HG03280 (cell line): ENCODE measurements around the gene PMFBP1.
A peak's percentile ranks its signal among the peaks of the same experiment; 100 is the strongest.
"Not testable (repeated sequence)": the region's sequence is repeated elsewhere in the genome, so short reads cannot be mapped to it uniquely, and the experiment has no call there.

Source experiments
- ATAC-seq: cut with Tn5 transposase; IDR thresholded peaks from one replicate; pipeline ENCODE4 v1.9.1; 2021; ENCODE audit warnings: mild to moderate bottlenecking, moderate library complexity; ENCODE audit not compliant: unreplicated experiment

PMFBP1 gene

GRCh38 chr16:72109300-72109699 is 62.7 kb downstream of the PMFBP1 start:
- no peak for ATAC-seq

GRCh38 chr16:72108353-72109102 is 63.4 kb downstream of the PMFBP1 start:
- no peak for ATAC-seq

DNA sequence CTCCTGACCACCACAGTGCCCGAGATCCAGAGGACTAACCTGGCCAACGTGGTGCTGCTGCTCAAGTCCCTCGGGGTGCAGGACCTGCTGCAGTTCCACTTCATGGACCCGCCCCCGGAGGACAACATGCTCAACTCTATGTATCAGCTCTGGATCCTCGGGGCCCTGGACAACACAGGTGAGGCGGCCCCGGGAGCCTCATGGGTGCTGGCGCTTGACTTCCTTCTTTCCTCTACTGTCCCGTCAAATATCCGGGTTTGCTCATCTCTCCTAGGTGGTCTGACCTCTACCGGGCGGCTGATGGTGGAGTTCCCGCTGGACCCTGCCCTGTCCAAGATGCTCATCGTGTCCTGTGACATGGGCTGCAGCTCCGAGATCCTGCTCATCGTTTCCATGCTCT is 64.6 kb downstream of the PMFBP1 start:
- no peak for ATAC-seq

- ATAC-seq = no peak
These were observed 66.0 kb downstream of the PMFBP1 start for GRCh38 chr16:72105978-72106377.

DNA sequence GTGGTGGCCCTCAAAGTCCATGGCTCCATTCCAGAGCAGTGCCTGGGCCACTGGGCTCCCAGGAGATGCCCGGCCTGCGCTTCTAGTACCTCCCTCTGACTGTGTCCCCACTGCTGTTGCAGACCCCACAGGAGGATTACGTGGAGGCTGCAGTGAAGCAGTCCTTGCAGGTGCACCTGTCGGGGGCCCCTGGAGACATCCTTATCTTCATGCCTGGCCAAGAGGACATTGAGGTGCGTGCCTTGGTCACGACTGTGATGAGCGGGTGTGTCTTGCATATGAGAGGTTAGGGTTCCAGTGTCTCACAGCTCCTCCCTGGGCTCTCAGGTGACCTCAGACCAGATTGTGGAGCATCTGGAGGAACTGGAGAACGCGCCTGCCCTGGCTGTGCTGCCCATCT is 67.0 kb downstream of the PMFBP1 start:
- ATAC-seq = no peak

DNA sequence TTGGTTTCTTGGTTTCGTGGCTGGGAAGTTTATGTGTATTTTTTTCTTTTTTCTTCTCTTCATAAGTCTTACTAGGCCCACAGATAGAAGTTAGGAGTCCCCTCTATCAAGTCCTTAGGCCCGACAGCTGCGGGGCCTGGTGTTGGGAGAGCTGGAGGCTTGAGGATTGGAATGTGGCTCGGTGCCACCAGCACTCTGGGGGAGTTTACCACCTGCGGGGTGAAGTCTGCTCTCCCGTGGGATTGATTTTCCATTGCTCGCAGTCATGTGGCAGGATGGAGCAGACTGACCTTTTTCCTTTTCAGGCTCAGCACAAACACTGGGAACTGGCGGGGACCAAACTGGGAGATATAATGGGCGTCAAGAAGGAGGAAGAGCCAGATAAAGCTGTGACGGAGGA is 70.8 kb downstream of the PMFBP1 start:
- no peak for ATAC-seq

DNA sequence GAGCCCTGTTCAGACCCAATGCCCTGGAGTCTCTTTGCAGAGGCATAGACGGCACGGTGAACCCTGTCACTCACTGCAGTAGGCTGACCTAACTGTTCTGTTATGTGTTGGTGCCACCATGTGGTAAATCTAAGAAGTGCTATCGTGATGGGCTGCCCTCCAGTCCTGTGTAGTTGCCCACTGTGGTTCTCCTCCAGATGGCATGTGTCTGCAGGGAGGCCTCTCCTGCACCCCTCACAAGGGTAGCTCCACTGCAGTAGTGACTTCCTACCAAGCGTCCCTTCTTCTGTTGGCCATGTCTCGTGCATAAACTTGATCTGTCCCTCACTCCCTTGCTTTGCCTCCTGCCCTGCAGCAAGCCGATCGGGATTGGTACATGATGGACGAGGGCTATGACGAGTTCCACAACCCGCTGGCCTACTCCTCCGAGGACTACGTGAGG is 72.6 kb downstream of the PMFBP1 start:
- no peak for ATAC-seq

GRCh38 chr16:72098936-72099335 is 73.0 kb downstream of the PMFBP1 start:
- no peak for ATAC-seq

GRCh38 chr16:72094266-72094610 is 77.7 kb downstream of the PMFBP1 start:
- ATAC-seq = no peak

DNA sequence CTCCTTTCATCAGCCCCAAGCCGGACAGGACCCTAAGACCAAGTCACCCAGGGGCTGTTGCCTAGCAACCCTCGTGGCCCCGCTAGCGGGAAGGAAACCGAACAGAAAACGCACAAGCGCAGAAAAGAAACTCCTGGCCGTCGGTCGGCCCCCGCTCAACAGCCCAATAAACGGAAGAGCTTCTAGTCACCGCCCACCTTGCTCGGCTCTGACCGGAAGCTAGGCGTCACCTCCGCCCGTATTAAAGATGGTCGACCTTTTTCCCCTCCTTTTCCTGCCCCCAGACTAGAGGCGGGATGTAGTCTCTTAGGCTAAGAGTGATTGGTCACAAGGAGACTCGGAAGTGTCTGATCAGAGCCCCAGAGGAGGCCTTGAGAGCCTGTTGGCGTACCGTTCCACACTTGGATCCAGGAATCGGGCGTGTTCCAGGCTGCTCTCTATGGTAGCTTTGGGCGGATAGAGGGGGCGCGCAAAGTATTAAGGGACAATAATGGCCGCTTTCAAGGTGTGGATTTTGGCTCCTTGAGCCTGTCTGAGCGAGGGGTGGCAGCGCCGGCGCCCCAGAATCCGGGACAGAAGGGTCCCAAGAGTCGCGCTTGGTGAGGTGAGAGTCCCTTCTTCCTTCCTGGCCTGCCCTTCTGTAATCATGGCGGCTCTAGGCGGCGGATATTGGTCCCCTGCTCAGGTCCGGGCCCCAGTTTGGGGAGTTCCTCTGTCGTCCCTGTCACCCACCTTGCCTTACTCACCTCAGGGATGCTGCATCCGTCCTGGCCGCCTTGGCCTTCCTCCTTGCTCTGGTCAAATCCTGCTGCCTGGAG is 78.3 kb downstream of the PMFBP1 start, which contains the start of the genes DHX38 and TXNL4B:
DHX38 (plus strand) TSS at position 400 of the 818 bp plus-strand sequence. CDS start 2,311 bp downstream, outside the sequence.
TXNL4B (minus strand) TSS at position 173 of the 818 bp plus-strand sequence. CDS start 2,871 bp downstream, outside the sequence.
- peak; percentile 98 for ATAC-seq

DNA sequence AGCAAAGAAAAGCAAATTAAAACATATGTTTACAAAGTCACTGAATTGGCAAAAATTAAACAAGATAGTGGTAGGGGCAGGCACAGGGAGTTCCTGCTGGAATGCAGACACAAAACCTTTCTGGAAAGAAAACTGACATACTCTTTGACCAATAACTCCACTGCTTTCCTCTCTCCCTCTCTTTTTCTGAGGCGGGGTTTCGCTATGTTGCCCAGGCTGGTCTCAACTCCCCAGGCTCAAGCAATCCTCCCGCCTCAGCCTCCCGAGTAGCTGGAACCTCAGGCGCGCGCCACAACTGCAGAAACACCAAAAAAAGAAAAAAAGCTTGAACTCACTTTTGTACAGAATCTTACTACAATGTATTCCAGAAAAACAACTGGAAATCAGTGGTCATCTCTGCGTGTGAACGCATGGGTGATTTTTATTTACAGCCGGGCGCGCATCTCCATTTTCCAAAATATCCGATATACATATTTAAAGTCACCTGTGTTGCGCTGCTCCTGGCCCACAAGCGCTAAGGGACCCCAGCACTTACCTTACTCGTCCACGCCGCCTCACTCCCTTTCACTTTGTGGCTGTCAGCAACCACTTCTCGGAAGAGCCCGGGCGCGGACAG is 79.0 kb downstream of the PMFBP1 start:
- no peak for ATAC-seq

GRCh38 chr16:72091217-72091616 is 80.7 kb downstream of the PMFBP1 start:
- ATAC-seq = no peak

DNA sequence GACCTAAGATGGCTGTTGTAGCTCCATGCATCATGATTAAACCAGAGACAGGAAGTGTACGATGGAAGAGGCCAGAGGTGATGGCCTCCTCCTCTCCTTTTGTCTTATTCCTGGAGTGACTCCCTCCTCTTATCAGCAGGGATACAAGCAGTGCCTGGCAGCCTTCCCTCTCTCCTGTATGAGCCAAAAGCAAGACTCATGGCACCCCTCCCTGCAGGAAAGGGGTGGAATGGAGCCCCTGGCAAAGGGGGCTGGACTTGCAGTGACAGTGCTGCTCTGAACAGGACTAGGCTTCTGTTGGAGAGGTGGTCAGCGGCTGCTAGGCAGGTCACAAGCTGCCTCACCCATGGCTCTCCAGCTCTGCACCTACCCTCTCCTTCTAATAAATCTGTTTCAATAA is 87.0 kb downstream of the PMFBP1 start:
- no peak for ATAC-seq

DNA sequence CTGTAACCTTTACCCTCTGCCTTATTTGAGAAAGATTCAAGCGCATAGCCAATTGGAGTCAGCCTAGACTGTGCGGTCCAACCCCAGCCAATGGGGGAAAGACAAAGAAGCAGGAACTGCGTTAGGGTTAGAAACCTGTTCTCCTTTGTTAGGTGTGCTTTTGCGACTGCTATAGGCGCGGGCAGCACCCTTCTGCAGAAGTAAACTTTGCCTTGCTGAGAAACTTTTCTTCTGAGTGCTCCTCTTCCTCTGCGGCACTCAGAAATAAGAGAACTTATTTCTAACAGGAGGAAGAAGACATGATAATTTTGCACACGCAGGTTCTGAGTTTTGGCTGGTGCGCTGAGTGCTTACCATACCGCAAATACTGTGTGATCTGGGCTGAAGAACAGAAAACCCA is 87.5 kb downstream of the PMFBP1 start:
- ATAC-seq = no peak

DNA sequence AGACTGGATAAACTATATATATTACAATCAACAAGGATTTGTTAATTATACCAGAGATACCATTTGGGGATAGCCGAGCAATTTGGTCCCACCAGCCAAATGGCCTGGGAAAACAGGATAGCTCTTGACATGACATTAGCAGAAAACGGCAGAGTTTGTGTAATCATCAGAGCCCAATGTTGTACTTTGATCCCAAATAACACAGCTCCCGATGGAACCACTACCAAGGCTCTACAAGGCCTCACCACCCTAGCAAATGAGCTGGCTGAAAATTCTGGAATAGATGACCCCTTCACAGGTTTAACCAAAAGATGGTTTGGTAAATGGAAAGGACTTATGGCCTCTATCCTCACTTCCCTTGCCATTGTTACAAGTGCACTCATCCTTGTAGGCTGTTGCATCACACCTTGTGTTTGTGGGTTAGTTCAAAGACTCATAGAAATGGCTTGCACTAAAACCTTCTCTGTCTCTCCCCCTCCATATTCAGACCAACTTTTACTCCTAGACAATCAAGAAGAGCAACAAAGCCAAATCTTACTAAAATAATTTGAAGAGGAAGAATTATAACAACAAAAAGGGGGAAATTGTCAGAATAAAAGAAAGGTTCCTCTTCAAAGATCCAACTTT is 88.1 kb downstream of the PMFBP1 start:
- no peak for ATAC-seq

- not testable (repeated sequence) for ATAC-seq
These were observed 94.8 kb downstream of the PMFBP1 start for GRCh38 chr16:72076991-72077706.

- not testable (repeated sequence) for ATAC-seq
These were observed 96.9 kb downstream of the PMFBP1 start for GRCh38 chr16:72075067-72075466.

DNA sequence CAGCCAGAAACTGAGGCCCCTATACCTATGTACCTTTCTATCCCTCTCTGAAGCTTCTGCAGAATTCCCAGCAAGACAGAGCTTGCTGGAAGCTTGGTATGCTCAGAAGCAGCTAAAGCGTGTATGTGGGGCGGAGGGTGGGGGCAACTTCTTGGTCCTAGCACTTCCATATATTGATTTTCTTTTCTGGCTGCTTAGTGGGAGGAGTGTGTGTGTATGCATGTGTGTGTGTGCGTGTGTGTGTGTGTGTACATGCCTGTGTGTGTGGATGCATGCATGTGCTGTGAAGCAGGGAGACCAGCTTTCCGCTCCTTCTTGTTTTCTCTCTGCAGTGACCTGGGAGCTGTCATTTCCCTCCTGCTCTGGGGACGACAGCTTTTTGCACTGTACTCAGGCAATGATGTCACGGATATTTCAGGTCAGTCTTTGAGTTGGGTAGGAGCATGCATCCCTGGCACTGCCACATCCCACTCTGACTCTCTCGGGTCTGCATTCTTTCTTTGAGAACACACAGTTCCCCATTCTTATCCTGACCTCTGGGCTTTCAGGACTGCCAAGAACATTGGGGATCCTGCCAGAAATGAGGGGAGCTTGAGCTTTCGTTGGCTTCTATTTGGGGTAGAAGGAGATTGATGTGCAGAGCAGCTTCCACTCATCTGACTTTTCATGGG is 98.3 kb downstream of the PMFBP1 start:
- ATAC-seq = no peak

GRCh38 chr16:72072514-72073342 is 99.2 kb downstream of the PMFBP1 start:
- ATAC-seq = no peak
